OCI-M2 (cell line): ENCODE measurements around the gene PRDX1.
"Not testable (repeated sequence)": the region's sequence is repeated elsewhere in the genome, so short reads cannot be mapped to it uniquely, and the experiment has no call there.

Experiments
- DNase-seq: peaks from one replicate; lab custom pipeline; 2025; ENCODE audit not compliant: unreplicated experiment; lab: John Stamatoyannopoulos, UW

PRDX1 gene

DNA sequence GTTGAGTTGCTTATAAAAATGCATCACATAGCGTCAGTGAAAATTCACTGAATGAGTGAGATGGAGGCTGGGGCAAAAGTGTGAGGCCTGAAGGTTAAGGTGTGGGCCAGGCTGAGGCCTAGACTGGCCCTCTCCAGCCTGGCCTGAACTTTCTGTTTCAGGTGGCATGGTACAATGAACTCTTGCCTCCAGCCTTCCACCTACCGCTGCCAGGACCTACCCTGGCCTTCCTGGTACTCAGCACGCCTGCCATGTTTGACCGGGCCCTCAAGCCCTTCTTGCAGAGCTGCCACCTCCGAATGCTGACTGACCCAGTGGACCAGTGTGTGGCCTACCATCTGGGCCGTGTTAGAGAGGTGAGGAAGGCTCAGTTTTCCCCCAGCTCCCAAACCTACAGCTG is 14.5 kb downstream of the PRDX1 start:
- no peak for DNase-seq

DNA sequence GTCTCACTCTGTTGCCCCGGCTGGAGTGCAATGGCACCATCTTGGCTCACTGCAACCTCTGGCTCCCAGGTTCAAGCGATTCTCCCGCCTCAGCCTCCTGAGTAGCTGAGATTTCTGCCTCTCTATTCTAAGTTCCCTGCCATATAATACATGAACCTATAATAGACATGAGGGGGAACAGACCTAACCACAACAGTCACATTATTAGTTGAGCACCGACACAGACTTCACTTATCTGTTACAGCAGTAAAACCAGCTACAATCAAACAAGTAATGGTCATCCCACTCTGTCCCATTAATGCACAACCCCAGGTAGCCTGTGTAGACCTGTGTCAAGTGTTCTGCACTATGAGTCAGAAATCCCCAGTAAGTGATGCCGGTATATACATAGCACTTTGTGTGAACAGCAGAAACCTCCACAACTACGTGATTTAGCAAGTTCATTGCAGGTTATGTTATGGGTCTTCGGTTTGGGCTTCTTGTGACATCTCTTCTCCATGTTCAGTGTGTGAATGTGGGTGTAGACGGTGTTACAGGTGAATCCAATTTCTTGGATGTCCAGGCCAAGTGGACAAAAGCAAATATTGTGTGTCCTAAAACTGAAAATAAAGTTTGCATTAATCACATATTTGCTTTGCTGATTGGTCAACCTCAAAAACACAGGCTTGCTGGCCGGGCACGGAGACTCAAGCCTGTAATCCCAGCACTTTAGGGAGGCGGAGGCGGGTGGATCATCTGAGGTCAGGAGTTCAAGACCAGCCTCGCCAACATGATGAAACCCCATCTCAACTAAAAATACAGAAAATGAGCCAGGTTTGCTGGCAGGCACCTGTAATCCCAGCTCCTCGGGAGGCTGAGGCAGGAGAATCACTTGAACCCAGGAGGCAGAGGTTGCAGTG is 18.0 kb downstream of the PRDX1 start:
- DNase-seq: no peak

DNA sequence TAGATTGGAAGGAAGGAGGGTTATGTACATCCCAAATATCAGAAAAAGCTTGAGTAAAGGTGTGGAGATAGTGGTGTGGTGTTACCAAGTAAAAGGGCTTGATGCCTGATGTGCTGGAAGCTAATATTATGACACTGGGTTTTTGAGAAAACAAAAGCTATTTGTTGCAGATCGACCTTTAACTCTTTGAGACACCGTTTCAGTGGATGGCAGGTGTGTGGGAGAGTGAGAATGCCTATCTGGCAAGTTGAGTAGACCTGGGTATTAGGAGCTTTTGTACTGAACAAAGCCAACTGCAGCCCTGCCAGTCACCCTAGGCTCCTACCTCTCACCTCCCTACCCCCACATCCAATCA is 20.2 kb downstream of the PRDX1 start:
- no peak for DNase-seq

GRCh38 chr1:45499415-45499769 is 22.3 kb downstream of the PRDX1 start:
- no peak for DNase-seq

DNA sequence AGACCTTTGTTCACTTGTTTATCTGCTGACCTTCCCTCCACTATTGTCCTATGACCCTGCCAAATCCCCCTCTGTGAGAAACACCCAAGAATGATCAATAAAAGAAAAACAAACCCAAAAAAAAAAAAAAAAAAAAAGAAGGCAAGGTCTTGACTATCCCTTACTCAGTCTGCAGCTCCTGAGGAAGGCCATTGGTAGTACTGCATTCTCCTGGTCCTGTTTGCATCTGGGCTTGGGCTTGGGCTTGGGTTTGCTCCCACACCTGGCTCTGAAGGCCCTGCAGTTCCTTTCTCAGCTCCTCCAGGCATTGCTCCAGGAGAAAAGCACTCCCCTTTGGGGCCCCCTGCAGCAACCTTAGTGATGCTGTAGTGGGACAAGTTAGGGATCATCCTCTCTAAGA is 23.4 kb downstream of the PRDX1 start:
- DNase-seq: no peak

GRCh38 chr1:45493116-45493697 is 28.5 kb downstream of the PRDX1 start:
- no peak for DNase-seq

DNA sequence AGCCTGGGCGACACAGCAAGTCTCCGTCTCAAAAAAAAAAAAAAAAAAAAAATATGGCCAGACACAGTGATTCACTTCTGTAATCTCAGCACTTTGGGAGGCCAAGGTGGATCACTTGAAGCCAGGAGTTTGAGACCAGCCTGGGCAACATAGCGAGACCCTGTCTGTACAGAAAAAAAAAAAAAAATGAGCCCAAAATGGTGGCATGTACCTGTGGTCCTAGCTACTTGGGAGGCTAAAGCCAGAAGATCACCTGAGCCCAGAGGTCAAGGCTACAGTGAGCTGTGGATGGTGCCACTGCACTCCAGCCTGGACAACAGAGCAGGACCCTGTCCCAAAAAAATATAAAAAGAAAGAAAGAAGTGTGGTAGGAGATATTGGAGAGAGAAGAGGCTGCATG is 29.0 kb downstream of the PRDX1 start:
- DNase-seq: no peak

DNA sequence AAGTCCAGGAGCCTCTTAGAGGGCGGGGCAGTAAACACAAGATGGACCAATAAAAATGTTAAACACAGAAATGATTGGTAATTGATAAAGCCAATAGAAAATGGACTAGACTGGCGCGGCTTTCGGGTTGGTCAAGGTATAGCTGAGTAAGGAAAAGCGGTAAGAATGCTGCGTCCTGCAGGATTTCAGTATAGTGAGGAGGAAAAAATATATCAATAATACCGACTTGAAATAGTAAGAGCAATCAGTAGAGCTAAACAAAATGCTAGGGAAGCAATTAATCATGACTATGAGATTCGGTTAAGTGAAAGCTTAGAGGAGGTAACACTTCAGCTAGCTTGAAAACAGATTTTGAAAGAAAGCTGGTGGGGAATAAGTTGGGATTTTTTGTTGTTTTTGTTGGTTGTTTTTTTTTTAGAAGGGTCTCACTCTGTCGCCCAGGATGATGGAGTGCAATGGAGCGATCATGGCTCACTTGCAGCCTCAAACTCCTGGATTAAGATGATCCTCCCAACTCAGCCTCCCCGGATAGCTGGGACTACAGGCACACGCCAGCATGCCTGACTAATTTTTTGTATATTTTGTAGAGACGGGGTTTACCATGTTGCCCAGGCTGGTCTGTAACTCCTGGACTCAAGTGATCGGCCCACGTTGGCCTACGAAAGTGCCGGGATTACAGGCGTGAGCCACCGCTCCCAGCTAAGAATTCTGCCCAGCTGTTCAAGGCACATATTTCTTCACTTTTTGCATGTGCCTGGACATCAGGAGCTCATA is 30.0 kb downstream of the PRDX1 start:
- DNase-seq: no peak

- DNase-seq: peak; percentile 94
Measured at GRCh38 chr1:45490626-45491486, 30.8 kb downstream of the PRDX1 start, which contains the start of gene TESK2. Gene TESK2 (minus strand): TSS chr1:45491163. CDS start chr1:45457785, 33,378 bp downstream.

DNA sequence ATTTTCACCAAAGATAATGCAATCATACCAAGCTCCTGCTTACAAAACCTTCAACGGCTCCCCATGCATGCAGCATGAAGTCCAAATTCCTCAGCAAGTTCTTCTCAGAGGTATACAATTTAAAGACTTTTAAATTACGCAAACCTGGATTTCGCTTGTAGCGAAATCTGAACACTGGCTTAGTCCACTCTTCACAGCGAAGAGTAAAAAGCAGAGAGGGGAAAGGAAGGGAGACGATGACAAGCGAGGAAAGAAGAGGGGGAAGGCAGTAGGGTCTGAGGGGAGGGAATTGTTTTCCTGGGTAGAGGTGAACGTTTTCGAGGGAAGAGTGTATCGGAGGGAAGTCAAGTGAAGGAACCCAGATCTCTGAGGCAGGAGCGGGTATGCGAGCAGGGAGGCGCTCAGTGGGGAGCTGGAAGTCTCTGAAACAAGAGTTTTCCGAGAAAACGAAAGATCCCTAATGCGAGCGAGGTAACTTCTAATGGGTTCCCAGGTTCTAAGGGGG is 31.5 kb downstream of the PRDX1 start:
- no peak for DNase-seq

DNA sequence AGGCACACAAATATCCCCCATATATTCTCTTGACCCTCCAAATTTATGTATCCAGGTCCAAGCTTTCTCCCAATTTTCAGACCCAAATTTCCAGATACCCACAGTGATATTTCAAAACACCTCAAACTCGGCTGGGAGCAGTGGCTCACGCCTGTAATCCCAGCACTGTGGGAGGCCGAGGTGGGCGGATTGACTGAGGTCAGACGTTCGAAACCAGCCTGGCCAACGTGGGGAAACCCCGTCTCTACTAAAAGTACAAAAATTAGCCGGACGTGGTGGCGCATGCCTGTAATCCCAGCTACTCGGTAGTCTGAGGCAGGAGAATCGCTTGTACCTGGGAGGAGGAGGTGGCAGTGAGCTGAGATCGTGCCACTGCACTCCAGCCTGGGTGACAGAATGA is 32.3 kb downstream of the PRDX1 start:
- DNase-seq: not testable (repeated sequence)

- no peak for DNase-seq
Measured at GRCh38 chr1:45488666-45489377, 32.9 kb downstream of the PRDX1 start.

- no peak for DNase-seq
Measured at GRCh38 chr1:45485949-45486348, 35.7 kb downstream of the PRDX1 start.

DNA sequence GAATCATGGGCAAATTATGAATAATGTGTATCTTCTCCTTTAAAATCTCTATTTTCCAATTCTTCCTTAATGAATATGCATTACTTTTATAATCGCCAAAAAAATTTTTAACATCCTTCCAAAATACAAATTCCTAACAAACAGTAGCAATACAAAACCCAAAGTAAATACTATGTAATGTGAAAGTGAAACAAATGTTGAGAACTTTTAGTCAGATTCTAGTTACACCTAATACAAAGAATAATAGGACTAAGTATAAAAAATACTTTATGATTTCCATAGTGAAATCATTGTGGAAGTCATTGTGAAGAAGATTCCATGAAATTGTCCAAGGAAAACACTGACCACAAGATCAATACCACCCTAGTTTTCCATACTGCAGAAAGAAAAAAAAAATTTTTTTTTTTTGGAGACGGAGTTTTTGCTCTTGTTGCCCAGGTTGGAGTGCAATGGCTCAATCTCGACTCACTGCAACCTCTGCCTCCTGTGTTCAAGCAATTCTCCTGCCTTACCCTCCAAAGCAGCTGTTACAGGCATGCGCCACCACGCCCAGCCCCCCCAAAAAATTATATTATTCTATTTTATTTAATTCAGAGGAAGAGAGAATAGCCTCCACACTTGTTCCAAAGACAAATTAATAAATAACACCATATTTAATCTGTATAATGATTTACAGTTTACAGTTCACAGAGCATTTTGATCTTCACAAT is 42.5 kb downstream of the PRDX1 start:
- no peak for DNase-seq

DNA sequence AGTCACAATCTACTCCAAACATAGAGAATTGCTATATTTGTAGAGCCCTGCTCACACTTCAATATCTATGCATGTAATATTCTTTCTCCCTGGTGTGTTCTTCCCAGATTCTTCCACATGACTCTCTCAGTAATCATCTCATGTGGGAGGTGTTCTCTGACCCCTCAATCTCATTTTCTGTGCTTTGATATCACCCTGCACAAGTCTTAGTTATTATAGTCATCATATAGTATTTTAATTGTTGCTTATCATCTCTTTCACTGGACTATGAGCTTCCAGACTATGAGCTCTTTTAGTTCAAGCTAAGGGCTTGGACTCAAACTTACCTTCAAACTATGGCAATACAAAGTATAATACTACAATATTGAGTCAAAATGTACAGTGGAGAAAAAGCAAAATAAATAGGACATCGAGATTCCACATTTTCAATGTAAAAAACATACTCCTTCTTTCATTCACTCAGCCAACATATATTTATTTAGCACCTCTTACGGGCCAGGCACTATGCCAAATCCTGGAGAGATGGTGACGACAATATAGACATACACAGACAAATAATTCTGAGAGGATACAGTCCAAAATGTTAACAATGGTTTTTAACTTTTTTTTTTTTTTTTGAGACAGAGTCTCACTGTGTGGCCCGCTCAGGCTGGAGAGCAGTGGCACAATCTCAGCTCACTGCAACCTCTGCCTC is 43.4 kb downstream of the PRDX1 start:
- DNase-seq: no peak

- no peak for DNase-seq
Measured at GRCh38 chr1:45477646-45478045, 44.0 kb downstream of the PRDX1 start.

DNA sequence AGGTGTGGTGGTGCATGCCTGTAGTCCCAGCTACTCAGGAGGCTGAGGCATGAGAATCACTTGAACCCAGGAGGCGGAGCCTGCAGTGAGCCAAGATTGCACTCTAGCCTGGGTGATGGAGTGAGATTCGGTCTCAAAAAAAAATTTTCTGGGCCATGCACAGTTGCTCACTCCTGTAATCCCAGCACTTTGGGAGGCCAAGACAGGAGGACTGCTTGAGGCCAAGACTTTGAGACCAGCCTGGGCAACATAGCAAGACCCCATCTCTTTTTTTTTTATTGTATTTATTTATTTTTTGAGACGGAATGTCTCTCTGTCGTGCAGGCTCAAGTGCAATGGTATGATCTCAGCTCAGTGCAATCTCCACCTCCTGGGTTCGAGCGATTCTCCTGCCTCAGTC is 47.5 kb downstream of the PRDX1 start:
- DNase-seq: not testable (repeated sequence)

DNA sequence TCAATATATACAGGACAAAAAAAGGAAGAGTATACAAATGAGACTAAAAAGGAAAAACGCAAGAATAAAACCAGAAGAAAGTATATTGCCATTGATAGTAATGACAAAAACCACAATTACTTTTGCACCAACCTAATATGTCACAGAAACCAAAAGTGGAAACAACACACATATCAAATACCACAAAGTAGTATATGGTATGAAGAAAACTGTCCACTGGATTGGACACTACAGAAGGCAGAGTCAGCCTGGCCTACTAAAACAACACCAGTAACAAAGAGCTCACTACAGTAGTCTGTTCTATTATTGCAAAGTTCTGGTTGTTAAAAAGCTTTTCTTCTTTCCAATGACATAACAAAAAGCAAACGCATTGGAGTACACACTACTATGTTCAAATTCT is 48.4 kb downstream of the PRDX1 start:
- no peak for DNase-seq

DNA sequence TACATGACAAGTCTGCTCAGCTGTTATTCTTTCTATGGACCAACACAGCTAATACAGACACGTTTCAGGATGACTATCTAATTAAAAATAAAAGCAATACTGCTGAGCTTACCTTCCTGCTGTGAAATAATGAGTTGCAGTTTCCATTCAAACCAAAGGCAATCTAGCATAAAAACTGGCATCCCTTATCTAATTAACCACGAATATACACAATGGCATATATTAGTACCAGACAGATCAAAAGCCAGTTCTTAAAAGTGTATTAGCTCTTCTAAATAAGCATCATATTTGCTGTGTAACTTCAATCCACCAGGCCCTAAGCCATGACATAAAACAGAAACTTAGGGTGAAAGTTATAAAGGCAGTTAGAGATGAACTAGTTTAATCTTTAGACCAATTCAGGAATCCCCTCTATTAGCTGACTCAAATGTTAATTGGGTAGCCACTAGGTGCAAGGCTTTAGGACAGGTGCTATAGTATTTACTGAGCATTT is 51.3 kb downstream of the PRDX1 start:
- no peak for DNase-seq
